ENCODE data around the gene HYAL3.
A peak's percentile ranks its signal among the peaks of the same experiment; 100 is the strongest.

HYAL3 gene

DNA sequence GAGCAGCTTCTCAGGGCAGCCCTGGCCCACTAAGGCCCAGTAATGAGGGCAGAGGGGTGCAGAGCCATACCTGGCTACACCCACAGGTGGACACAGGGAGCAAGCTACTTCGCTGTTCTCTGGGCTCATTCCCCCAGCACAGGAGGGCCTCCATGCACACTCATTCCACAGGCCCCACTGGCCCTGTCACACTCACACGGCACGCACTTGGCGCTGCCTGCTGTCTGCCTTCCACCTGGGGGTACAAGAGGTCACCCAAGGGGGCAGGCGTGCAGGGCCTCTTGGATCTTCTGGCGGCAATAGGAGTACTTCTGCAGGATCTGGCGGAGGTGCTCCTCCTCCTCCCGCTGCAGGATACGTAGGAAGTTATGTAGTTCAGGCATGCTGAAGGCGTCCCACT, 31.1 kb upstream of the HYAL3 start:
- DNase-seq: no peak

DNA sequence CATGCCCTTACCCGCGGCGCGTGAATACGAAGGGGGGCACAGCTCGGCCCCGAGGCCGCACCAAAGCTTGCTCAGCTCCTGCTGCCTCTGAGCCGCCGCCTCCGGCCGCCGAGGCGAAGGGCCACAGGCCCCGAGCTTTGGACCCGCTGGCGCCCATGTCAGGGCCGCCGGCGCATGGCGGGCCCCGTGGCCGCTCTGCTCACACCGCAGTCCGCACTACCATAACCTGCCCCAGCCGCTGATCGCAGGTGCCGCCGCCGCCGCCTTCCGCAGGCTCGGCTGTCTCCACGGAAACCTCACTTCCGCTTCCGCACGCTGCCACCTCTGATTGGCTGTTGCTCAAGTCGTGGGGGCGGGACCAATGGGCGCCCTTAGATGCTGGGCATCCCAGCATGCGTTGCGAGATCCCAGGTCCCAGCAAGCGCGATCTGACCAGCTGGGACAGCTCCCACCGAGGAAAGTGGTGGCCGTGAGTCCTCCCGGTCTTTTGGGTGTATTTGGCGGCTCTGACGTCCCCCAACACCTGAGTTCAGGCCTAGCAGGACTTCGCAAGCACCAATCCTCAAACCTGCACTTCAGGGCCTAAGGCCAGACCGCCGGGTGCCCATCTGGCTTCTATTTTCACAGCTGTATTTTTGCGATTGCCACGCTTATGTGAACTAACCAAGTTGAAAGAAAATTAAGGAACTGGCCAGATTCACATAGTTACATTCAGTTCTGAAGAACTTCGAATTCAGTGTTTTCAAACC, 28.9 kb upstream of the HYAL3 start, which contains the start of gene TUSC2:
Gene TUSC2 (minus strand): TSS at position 281 of the 749 bp plus-strand sequence. CDS start 124 bp downstream, at position 157.
- DNase-seq: peak; percentile 69 to 99 (median 93)

DNA sequence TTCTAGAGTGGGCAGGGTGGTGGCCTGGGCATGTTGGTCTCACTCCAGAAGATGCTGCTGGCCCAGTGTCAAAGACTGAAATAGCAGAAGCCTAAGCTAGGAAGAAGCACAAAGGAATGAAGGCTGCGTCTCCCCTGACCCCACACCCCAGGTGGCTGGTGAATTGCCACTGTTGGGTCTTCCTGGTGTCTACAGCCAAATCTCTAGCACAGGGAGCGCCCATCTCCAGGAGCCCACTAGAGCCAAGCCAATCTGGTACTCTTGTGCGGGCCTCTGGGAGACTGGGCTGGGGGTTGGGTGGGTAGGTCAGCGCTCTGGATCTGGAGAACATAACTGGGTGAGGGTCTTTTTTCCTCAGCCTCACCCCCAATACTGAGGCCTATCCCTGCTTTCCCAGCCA, 27.9 kb upstream of the HYAL3 start:
- DNase-seq: no peak

DNA sequence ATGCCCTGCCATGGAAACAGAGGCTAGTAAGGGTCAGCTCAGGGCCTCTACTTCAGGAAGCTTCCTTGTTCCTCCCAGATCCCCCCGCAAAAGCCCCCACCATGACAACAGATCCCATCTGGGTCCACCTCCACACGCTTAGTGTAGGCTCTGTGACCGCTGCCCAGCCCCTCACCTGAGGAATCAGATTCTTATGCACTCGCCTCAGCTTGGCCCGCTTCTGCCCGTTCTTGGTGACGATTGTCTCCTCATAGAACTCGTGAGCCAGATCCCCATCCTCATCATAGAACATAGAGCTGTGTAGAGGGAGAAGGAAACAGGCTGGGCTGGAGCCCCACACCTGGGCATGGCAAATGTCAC, 27.0 kb upstream of the HYAL3 start:
- DNase-seq: no peak

DNA sequence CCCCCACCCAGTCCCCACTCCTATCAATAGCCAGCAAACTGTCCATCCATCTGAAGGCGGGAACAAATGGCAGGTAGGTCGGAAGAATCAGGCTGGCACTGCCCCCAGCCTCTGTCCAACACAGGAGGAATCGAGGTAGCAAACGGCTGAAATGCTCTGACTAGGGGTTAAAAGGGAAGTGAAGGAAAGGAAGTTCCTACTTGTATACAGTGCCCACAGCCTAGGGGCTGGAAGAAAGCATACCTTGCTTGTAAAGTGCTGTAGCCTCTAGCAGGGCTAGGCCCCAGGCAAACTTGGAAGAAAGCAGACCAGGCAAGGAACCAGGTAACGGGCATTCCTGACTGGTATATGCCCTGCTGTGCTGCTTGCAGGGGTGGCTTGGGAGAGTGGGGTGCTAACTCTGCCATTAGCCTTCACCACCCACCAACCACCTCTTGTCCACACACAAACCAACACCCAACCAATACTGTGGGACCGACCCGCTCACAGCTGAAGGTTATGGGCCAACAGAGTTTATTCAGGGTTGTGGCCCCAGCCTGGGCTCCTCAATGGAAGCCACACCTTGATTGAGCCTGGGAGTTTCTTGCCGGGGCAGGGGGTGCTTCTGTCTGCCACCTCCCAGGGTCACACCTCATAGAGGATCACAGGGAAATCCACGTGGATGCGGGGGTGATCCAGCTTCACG, 26.4 kb upstream of the HYAL3 start:
- DNase-seq: no peak

DNA sequence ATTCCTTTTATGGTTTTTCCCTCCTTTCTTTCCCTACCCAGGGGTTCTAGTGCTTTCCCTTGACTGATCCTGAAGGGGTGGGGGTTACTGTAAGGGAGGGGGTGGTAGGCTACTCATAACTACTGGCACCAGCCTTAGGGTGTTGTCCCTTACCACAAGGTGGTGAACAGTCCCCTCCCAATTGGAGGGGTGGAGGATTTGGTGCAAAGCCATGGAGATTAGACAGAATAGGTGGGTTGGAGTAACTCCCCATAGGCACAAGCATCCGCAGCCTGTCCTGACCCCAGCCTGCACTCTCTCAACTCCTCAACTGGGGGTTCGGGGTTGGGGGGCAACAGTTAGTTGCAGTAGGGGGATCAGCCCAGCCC, 25.9 kb upstream of the HYAL3 start:
- no peak for DNase-seq

DNA sequence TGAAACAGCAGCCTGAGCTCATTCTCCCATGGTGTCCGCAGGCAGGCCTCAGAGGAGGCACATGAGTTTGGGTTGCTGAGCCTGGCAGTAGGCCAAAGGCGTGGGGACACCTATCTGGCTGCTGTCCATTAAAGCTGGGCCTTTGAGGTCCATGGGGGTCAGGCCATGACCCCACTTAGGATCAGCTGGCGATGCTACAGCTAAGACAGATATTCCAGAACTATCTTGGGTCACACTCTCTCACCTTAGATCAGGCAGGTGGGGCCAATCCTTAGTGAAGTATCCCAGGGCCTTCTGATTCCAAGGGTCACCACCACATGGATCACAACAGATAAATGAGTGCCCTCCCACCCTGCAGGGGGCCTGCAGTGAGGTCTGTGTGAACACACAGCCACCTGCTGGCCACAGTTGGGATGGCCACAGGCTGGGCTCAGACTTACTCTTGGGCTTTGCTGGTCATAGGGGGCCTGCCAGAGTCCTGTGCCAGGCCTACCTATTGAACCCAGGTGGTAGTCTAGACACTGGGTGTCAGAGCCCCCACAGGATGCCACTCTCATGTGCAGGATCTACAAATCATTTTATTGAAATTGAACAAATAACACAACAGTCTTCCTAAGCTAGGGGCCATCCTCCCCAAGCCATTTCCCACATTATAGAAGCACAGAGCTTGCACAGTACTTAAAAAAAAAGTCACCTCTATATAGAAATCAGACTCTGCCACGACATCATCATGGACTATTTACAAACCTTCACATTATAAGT, 25.3 kb upstream of the HYAL3 start:
- peak in 42 of 56 donors; percentile 18 to 81 (median 44) for DNase-seq

DNA sequence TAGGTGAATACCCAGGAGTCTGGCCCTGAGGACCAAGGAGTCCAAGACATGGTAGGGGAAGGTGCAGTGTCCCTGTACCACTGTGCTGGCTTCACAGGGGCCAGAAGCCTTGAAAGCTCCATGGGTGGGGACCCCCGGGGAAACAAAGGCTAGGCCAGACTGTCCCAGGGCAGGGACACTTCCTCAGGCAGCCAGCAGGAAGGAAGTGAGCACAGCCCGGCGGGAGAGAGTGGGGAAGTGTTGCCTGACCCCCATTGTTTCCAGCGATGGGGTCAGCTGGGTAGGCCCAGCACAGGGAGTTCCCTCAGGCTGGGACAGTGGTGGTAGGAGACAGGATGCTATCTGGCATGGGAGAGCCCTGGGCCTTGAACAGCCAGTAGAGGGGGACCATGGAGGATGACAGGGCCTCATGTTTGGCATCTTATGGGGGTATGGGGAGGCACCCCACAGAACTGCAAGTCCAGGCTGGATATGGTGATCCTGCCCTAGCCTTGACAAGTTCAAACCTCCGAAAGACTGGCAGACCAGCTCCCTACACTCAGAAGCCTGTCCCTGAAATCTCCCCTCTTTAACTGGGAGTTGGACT, 24.5 kb upstream of the HYAL3 start:
- no peak for DNase-seq

DNA sequence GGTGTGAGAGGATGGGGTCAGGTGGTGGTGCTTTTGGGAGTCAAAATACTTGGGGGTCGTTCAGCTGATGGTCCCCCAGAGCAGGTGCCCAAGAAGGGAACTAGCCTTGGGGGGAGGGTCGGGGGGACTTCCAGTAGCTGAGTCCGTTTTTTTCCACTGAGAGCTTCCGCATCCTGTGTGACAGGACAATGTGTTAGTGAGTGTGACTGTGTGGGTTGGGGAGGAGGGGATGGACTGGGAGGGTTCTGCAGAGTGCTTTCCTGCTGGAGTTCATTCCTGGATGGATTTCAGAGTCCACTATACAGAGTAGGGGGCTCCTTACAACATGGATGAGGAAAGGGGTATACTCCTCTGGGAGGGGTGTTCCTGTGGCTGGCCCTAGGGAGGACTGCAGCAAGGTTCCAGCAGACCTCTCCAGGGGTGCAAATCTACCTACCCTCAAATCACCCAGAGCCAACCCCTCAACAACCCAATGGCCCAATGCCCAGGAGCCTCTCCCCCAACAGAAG, 23.9 kb upstream of the HYAL3 start:
- peak in 1 of 56 donors; percentile 27 for DNase-seq

DNA sequence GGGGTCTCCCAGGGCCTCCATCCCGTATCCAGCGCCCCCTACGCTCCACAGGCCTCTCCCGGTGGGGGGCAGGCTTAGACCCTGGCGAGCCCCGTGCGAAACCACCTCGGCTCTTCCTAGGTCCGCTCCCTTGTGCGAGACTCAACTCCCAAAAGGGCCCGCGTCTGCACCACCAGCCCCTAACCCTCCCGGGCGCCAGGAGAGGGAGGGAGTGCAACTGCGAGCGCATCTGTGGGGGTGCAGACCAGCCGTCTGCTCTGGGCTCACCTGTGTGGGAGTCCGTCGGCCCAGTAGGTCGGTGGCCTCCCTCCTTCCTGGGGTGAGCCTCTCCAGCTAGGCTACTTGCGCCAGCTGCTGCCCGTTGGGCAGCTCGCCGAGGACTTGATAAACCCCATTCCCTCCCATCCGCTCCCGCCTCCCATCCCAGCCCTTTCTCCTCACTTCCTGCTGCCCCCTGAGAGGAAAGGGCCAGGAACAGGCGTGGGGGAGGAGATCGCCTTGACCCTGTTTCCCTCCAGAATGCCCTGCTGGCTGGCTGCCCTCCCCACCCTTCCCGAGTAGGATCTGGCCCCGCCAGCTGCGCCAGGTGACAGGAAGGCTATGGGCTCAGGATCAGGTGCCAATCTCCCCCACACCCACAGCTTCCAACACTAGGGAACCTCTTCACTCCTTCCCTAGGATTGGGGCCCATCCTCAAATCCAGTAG, 23.3 kb upstream of the HYAL3 start, which contains the start of gene HYAL2:
Gene HYAL2 (minus strand): TSS at position 360 of the 706 bp plus-strand sequence. CDS start 2,256 bp downstream, outside the sequence.
- no peak for DNase-seq

DNA sequence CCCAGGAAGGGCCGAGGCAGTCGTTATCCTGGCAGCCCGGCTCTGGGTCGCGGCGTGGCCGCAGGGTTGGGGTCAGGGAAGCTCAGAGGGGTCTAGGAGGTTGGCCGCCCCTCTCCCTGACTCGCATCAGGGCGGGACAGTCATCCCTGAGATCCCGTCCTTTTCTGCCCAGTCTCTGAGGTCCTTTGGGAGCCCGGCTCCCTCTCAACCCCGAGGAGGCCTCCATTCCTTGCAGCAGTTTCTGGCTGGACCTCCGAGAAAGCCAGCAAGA, 22.8 kb upstream of the HYAL3 start:
- no peak for DNase-seq

DNA sequence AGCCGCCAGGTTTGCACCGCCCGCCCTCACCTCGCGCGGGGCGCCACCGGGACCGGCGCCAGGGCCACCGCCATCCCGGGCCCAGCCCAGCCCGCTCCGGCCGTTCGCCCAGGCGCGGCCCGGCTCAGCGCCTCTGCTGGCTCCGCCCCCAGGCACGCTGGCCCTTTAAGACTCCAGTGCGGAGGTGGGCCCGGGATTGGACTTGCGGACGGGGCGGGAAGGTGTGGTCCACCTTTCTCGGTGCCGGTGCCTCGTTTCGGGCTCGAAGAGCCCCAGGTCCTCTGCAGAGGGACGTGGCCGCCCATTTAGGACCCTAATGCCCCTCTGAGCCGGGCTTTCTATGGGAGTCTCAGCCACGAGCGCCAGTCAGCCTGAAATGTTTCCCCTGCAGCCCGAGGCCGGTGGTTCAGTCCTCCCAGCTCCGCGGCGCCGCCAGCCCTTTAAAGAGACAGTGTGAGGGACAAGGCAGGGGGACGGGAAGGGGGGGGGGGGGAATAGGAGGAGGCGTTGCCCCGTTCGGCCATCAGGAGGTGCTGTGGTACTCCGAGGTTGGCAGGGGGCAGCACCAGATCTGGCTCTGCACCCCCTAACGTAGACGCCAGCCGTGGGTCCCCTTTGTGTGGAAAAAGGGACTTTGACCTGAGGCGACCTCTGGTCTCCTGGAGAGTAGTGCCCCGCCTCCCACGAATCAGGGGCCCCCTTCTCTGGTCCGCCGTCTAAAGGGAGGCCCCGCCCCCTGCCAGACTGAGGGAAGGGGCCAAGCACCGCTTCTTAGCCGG, 22.3 kb upstream of the HYAL3 start:
- peak in 55 of 56 donors; percentile 69 to 96 (median 89) for DNase-seq

DNA sequence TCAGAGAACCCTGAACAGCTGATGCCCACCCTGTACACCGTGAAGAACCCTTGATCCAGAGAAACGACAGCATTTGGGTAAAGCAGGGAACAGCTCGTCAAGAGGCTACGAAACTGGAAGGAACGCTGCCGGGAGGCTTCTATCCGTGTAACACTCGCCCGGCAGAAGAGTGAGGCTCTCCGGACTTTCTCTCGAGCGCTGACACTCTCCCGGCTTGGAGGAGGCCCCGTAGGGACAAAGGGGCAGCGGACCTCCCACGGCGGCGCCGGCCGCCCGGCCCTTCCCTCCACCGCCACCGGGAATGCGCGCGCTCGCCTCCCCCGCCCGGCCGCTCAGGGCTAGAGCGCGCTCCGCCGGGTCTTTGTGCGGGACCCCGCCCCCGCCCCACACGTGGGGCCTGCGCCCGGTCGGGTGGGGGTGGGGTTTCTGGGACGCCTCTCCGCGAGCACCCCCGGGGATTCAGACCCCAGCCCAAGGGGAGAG, 21.7 kb upstream of the HYAL3 start:
- DNase-seq: peak in 54 of 56 donors; percentile 54 to 96 (median 86)

DNA sequence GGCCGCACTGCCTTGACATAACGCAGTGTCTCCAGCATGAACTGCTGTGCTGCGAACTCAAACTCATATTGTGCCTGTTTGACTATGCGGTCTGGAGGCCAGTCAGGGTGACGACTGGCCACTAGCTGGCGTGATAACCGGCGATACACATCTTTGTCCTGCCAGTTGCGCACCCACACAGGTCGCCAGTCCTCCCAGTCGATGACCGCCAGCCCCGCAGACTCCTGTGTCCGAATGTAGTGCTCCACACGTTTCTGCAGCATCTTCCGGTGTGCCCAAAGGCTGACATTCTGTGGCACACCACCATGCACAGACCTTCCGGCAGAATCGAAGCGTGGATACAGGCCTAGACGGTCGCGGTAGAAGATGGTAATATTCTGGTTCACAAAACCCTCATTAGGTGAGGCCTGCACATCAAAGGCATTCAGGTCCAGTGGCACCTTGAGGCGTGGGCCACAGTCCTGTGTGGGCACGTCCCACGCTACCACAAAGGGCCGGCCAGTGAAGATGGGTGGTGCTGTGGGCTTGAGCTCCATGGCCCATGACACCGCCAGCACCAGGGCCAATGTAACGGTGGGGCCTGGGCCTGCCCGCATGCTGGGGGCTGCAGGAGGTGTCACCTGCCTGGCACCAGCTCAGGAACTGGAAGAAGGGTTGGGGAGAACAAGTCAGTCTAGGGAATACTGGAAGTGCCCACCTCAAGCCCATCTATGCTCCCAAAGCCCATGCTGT, 20.9 kb upstream of the HYAL3 start:
- no peak for DNase-seq

DNA sequence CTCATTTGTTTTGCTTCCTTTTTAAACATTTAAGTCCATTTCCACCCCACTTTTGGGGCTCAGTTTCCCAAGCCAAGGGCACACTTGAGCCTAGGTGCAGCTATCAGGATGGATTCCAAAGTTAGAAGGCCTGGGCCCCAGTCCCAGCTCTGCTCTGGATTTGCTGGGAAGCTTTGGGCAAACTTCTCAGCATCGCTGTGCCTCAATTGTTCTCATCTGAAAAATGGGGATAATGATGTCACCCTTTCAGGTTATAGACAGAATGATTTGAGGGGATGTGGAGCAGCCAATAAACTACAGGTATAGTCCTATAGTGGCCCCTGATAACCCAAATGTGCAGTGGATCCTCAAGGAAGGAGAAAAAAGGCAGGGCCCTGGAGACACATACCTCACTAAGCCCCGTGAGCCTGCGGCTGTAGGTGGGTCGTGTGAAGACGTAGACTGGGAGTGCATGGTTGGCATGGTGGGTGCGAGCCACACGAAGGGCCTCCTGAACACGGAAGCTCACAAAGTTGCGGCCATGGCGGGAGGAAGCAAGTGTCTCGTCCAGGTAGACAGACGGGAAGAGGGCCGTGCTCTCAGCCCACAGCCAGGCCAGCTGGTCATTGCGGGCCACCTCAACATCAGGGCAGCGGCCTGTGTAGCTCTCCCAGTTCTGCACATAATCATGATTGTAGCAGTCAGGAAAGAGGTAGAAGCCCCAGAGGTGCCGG, 20.1 kb upstream of the HYAL3 start:
- no peak for DNase-seq

DNA sequence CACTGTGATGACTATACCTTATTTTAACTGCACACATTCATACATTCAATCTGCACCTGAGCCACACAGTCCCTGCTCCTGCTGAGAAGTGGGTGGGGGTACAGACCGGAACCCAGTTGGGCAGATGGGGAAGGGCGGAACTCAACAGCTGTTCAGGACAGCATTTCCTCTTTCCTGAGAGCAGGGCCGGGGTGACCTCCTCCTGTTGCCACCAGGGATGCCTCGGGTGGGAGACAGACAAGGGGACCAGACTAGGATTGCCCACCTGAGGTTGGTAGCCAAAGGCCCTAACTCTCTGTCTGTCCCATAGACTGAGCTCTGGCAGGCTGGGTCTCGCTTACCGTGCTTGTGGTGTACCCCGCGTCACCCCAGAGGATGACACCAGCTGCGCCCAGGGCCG, 19.4 kb upstream of the HYAL3 start:
- no peak for DNase-seq

DNA sequence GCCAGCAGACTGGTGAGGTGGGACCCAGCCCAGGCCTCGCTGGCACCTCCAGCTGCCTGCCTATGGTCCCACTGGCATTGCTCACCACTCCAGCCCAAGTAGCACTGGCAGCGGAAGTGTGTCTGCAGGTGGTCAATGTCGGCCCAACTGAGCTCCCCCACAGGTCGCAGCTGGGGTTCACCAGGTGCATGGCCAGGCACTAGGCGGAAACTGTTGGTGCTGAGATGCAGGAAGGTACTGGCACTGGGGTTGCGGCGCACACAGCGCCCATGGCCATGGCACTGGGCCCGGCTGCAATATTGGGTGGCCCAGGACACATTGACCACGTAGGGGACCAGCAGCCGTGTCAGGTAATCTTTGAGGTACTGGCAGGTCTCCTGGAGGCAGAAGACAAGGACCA, 19.0 kb upstream of the HYAL3 start:
- DNase-seq: no peak

DNA sequence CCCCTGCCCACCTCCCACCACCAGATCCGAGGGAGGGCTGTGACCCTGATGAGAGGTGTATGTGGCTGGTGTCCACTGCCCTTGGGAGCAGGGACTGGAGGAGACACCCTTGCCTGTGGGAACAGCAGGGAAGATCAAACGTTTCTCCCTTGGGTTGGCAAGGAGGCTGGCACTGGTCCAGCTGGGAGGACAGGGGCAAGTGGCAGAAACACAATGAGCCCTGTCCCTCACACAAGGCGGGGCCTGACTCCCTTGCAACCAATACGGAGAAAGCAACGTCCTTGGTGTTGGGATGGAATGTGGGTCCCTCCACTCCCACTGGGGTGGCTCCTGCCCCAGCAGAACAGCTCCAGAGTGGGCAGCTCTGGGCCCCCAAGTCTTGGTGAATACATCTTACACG, 18.1 kb upstream of the HYAL3 start:
- DNase-seq: no peak
